NT2/D1 (cell line): Measurements from ENCODE around the gene ZFAND6.

Experiments used
- SUZ12 ChIP-seq: IDR thresholded peaks from 2 replicates; pipeline ENCODE4 v1.6.1; 2011; ENCODE audit not compliant: insufficient read length, insufficient read depth; ENCODE audit errors: extremely low read depth
- ZNF274 ChIP-seq: IDR thresholded peaks from 2 replicates; pipeline ENCODE4 v1.6.1; 2011; ENCODE audit warnings: mild to moderate bottlenecking, low read depth, low read length

DNA sequence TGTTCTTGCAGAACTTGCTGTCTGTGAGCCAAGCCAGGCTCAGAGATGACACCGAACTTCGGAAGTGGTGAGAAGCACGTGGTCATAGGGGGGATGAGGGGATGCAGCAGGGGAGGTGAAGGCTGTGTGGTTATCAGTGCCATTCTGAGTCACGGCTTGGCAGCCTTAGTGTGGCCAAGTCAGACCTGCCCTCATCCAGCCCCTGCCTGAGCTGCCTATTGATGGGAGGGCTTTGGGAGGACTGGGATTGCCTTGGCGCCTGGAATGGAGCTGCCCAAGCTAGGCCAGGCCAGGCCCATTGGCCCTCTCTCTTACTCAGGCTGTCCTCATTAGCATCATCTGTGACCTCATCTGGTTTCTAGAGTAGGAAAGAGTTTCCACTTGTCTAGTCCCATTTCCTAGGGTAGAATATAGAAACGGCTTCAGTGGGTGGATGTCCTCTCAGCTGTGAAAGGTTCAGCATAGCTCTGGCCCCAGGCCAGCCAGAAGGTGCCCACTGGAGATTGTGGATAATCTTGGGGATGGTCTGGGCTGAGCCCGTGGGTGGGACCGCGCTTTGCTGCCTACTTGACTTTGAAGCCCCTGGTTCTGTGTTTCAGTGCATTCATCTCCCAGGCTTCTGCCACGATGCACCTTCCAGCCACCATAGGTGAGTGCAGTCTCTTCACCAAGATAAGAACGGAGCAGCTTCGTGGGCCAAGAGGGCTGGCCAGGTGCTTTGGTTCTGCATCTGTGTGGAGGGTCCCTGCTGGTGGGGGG, 100.5 kb downstream of the ZFAND6 start:
- TF ChIP-seq SUZ12 (no peak), ZNF274 (no peak)
